ENCODE results near the gene MYO1C.

MYO1C gene

GRCh38 chr17:1484060-1484535 lies 8.4 kb downstream of the MYO1C start:
- DNase-seq: no peak

- no peak for DNase-seq
Measured at GRCh38 chr17:1482680-1483079, 9.8 kb downstream of the MYO1C start.

- no peak for DNase-seq
Measured at GRCh38 chr17:1481736-1482135, 10.8 kb downstream of the MYO1C start.

- DNase-seq: no peak
Measured at GRCh38 chr17:1480747-1481465, 11.6 kb downstream of the MYO1C start.

GRCh38 chr17:1478418-1478817 lies 14.1 kb downstream of the MYO1C start:
- no peak for DNase-seq

- no peak for DNase-seq
Measured at GRCh38 chr17:1475321-1475854, 17.1 kb downstream of the MYO1C start.

GRCh38 chr17:1474402-1475189 lies 17.9 kb downstream of the MYO1C start:
- no peak for DNase-seq

- DNase-seq: no peak
Measured at GRCh38 chr17:1473841-1474240, 18.6 kb downstream of the MYO1C start.

GRCh38 chr17:1473170-1473569 lies 19.3 kb downstream of the MYO1C start:
- DNase-seq: no peak

GRCh38 chr17:1471911-1472821 lies 20.3 kb downstream of the MYO1C start:
- DNase-seq: no peak

GRCh38 chr17:1471490-1471889 lies 21.0 kb downstream of the MYO1C start:
- no peak for DNase-seq

- no peak for DNase-seq
Measured at GRCh38 chr17:1470755-1471462, 21.6 kb downstream of the MYO1C start.

GRCh38 chr17:1470071-1470754 lies 22.3 kb downstream of the MYO1C start:
- DNase-seq: no peak

- DNase-seq: no peak
Measured at GRCh38 chr17:1469231-1469852, 23.1 kb downstream of the MYO1C start.

- DNase-seq: no peak
Measured at GRCh38 chr17:1467898-1468492, 24.5 kb downstream of the MYO1C start.

GRCh38 chr17:1467258-1467657 lies 25.2 kb downstream of the MYO1C start:
- DNase-seq: no peak

- DNase-seq: no peak
Measured at GRCh38 chr17:1464186-1464585, 28.3 kb downstream of the MYO1C start.

- DNase-seq: no peak
Measured at GRCh38 chr17:1462164-1463112, 30.0 kb downstream of the MYO1C start.

- DNase-seq: no peak
Measured at GRCh38 chr17:1461198-1461944, 31.1 kb downstream of the MYO1C start.

All from NCI-H1048 (cell line).